GM19238 (cell line): ENCODE measurements around the gene SND1.

Source experiments
- DNase-seq: peaks from one replicate; pipeline ENCODE4 v3.0.0; 2011; ENCODE audit warnings: low spot score; ENCODE audit not compliant: insufficient read length

The SND1 gene

DNA sequence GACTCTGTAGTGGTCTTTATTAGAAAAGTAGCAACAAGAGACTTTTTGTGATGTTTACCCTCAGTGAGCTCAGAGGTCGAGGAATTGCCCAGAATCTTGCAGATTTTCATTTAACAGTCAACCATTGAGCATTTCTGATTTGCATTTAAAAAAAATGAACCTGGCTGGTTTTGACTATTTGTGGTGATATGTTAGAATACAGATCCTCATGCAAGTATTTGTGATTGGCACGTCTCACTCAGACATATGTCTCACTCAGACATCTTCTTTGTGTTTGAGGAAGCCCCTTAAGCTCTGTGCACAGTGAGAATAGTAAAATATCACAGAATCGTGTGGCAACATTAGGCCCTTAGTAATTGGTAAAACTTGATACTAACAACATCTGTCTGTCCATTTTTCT is 113.2 kb downstream of the SND1 start:
- DNase-seq, result no peak

DNA sequence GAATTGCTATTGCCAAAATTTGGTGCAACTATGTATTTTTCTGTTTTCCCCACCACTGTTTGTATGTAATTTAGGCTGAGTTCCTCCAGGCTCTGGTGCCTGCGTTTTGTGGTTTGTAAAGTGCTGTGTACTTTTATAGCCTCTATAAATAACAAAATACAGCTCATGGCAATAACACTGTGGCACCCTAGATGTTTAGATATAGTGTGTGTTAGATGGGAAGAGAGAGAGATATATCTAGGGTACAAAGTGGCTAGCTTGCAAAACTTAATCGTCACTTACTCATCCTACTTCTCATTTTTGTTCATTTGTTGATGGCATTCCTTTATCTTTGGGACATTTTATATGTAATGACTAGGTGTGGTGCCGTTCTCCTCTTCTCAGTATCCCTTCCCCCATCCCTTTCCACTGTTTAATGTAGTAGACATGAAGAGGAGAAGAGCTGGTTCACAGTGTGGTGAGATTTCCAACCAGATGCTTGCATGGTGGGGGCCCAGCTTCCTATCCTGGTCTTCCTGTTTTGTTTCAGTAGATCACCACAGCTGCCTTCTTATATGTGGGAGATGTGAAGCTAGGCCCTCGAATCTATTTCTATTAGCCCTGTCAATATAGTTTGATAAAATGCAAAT is 115.0 kb downstream of the SND1 start:
- no peak for DNase-seq

DNA sequence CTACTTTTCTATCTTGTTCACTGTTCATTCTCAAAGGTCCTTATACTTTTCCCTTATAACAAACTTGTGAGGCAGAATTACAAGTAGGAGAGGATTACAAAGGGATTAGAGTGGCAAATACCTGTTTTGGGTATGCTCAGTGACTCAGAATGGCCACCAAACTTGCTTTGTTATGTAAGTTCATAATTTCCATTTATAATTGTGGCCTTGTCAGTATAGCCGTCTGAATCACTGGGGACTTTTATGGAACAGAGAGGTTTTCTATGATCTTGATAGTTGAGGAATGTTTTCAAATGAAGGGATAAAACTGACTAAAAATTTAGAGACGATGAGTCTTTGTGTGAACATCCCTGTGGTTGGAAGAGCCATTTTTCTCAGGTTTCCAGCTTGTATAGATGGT is 116.2 kb downstream of the SND1 start:
- no peak for DNase-seq

DNA sequence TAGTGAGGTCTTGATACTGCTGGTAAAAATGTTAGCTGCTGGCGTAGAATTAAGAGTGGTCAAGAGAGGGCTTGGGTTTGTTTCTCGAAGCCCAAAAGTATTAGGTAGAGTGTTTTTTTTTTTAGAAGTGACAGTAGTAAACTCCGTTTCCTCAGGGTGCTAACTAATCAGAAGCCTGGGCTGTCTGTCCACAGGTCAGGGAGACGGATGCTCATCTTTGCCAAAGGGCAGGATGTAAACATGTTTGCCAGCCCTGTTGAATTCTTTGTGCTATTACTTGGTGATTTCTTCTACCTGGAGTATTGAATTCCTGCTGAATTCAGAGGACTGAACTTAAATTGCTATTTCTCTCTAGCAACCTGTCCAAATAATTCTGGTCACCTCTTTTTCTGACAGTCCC is 117.1 kb downstream of the SND1 start:
- no peak for DNase-seq

DNA sequence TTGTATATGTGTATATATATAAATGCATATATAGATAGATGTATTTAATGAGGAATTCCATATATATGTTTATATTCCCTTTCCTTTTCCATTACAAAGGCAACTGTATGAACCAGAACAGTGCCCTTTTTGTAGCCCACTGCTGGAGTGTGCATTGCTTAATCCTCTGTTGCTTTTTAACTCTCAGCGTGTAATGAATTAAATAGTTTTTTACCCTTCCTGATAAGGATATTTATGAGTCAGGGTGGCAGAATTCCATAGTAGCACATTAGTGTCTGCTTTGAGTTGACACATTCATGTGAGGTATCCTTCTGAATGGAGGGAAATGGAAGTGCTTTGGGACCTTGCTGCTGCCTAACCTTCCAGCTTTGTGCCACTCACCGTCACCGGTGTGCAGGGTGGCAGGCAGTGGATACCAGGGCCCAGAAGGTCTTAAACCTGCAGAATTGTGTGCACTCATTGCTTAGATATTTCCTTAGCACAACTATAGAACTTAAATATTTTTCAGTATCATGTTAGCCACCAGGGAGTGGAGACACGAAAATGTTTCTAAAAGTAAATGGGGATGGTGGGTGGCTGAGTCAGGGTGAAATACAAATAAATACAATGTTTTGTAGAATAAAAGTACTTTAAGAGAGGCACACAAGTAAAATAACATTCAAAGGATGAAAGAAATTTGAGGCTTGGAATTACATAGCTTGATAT is 117.9 kb downstream of the SND1 start:
- DNase-seq, result no peak

DNA sequence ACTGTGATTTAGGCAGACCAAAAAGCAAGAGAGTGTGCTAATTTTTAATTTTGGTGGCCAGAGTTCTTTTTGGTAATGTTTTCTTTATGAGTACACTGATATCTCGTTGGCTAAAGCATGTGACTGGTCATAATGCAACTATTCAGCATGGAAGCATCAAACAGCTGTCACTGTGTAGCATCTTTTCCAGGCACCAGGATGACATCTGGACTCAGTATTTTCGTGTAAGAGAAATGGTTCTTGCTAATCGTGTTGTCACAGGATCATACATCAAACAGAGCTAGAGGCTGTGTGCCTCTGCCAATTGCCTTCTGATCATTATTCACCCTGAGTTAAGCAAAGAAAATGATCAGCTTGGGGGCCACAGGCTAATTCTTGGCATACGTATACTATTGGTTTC is 118.9 kb downstream of the SND1 start:
- DNase-seq, result no peak

DNA sequence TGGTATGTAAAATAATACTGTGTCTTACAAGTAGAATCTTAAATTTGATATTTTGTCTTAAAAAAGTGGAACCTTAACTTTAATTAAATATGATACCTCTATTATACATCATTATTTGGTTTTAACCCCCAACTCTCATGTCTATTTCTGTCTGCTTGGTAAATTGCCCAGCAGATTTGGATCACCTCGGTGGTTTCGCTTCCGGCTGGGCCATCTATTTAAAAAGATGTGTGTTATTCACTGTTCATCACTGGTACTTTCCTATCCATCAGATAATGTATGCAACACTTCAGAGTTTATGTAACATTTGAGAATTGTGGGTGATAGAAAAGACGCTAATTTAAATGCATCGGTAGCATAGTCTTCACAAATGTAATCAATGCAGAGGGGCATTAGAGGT is 119.7 kb downstream of the SND1 start:
- no peak for DNase-seq

DNA sequence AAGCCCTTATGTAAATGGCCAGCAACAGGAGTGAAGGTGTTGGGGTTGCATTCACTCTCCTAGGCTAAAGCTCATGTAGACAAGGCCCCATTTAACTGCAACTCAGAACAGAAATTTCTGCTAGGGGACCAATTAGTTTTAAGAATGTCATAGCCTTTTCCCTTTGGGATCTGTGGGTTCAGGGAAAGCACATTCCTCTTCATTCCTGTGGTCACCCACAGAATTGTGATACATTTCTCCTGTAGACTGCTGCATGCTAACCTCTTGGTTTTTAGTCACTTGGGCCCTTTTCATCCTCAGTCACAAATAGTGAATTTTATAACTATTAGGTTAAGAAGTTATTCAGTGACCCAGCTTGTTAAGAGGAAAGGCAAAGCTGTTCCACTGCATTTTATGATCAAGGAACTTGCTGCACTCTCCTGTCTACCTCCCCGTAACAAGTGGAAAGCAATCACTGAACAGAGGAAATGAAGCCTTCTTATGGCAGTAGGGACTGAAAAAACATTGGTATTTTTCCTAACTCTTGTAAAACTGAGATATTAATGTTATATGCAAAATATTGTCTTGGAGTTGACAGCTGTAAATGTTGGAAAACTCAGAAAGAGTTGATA is 124.9 kb downstream of the SND1 start:
- DNase-seq, result no peak

DNA sequence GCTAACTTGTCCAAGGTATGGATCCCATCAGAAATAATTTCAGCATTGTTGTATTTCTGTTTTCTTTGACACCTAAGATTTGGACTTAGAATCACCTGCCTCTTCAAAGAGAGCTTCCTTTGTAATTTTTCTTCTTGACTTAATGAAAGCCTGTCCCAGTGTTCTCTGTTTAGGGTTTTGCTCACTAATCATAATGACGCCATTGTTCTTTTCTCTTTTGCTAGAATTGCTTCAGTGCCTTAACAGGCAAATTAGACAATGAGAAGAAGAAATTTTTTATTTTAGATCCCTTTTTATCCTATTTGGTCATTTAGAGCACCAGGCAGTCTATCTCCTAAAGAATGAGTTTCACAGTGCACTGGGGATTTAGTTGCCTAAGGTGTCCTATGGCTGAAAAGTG is 128.5 kb downstream of the SND1 start:
- DNase-seq, result no peak

DNA sequence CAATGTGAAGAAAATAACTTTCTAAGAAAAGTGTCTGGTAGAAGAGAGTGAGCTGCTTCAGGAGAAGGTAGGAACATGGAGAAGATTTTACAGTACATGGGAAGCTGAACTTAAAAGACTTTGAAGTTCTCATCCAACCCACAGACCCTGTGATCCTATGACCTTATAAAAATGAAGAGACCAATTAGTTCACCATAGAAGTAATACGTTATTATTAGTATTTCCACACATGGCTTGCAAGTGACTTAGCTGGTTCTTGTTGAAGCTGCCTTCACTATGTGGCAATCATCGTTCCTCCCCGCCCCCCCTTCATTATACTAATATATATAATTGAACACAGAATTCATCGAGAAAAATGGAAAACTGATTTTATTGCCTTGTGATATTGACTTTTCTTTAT is 129.1 kb downstream of the SND1 start:
- DNase-seq, result no peak

DNA sequence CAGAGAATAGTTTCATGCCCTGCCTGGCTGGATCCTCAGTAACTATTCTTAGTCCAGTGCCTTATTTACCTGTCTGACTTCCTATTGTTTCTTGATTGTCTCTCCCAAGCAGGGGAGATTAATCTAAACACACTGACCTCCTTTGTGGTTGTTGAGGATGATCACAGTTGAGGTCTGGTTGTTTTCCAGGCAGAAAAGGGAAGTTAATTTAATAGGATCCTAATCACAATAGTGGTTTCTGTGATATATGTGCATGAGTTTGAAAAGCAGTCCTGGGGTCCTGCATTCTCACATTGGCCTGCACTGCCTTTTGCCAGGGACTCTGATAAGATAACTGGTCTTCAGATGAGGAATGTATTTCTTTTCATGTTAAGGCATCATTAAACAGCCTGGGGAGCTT is 130.1 kb downstream of the SND1 start:
- DNase-seq, result no peak

DNA sequence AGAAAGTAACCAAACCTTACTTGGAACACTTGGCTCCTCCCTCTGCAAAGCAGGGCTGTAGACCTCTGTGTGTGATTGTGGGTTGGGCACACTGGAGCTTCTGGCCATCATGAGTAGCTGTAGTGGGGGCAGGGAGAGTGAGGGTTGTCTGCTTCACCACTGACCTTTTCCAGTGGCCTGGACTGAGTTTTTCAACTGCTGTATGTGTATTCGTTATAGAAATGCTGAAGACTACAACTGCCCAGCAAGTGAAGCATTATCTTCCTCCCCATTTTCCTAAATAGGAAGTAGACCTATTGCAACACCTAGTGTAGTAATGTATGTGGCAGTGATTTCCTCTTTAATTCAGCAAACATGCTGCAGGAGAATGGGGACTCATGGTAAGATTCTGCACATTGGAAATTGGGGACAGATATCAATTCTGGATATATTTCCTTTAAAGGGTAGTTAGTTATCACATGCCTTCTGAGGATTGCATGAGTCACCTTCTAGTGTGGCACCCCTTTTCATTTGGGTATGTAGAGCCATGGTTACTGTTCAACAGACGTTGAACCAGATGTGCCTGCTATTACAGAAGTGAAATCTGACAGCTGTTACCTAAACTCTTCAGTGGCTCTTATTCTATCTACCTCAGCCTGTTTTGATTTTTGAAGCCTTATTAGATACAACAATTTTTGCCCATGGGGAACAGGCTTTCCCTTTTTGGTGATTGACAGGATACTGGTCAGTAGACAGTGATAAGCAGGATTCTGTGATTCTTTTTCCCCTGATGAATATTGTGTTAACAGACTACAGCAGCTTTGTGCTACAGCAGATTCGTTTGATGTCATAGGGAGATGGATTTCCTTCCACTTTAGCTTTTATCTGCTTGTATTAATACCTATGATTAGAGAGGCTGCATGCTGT is 130.9 kb downstream of the SND1 start:
- DNase-seq, result no peak

DNA sequence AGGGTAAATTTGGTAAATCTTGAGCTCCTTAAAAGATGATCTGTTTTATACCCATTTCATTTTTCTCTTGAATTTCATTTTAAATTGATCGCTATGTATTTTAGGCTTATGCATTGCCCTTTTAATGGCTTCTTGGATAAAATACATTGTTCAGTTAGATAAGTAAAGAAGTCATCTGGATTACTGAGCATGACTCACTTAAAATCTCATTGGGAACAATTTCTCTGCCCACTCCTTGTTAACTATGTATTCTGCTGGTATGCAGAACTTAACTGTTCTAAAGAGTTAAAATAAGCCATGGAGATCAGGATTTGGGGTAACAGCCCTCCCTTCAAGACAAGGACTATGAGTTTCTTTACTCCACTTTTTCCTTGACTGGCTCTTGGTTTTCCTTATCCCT is 134.2 kb downstream of the SND1 start:
- DNase-seq, result no peak

DNA sequence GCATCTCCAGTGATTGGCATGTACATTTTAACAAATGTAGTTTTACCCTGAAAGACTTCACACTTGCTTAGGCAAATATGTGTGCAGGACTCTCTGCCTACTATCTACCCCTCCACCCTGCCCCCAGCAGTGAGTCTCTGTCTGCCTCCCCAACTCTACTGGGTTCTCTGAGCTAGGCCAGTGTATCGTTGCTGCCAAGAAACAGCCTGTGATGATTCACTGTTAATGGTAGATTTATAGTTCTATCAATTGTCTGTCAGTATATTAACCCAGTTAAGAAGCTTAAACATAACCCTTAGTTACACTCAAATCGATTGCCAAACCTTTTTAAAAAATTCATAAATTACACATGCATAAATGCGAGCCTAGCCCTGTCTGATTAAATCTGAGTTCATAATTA is 137.0 kb downstream of the SND1 start:
- DNase-seq, result no peak

DNA sequence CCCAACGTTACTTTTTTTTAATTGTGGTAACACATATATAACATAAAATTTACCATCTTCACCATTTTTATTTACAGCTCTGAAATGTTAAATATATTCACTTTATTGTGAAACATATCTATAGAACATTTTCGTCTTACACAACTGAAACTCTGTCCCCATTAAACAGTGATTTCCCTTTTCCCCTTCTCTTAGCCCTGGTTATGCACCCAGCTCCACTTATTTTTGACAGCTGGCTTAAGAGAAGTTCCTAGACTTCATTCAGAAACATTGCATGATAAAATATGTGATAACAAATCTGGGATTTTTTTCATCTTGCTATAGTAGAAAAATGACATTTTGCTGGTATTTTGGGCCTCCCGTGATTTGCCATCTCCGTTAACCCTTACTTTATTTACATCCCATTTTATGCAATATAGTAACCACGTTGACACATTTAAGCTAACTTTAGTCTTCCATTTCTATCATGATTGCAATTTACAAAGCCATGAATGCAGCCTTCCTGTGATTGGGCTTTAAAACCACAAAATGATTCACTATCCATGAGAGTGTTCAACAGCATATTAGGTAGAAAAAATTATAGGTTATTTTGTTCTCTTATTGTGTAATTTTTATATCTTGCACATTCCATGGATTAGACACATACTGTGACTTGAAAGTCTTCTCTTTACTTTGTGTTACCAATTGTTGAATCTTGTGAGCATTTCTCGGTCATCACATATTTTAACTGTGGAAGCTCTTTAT is 139.6 kb downstream of the SND1 start:
- DNase-seq, result no peak

DNA sequence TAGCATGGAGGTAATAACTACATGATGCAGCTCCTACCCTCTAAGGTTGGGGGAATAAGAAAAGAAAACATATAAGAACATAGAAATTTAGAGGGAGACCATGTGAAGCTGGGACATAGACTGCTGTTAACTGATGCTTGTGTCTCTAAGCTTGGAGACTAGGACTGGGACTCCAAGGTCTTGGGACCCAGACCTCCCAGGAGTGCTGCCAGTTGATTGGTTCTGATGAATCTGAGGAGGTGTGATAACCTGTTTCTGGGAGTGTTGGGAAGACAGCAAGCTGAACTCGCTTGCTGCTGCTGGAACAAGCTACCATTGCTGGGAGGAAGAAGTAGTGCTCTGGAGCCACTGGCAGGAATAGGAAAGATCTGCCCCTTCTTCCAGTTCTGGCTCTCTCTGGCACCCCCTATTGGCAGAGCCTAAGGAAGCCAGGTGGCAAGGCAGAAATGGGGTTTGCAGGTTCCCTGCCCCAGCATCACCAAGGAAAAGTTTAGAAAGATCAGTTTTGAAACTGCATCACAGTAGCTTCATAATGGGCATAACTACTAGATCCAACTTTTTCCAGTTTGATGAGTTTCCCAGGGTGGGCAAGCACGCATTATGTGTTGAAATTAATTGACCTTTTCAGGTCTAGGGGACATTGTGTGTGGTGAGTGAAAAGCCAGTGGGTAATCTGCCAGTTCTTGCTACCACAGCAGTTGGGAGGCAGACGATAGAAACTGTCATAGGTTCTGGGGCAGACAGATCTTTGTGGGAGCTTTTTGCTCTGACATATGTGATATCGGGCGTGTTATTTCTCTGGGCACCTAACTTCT is 140.7 kb downstream of the SND1 start:
- DNase-seq, result no peak

DNA sequence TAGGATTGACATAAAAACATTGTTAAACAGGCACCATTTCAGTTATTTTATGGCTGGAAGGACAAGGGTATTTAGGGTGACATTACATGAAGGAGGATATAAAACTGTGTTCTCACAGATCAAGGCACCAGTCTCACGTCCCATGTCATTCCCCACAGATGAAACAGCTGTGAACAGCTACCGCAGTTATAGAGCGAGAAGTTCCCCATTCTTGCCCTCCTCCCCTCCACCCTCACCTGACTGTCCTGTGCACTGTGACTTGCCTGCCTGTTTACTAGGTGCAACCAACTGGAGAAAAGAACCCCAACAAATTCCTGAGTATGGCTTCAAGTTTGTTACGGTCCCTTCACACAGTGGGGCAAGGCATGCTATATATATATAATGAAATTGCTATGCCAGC is 141.6 kb downstream of the SND1 start:
- DNase-seq, result no peak

DNA sequence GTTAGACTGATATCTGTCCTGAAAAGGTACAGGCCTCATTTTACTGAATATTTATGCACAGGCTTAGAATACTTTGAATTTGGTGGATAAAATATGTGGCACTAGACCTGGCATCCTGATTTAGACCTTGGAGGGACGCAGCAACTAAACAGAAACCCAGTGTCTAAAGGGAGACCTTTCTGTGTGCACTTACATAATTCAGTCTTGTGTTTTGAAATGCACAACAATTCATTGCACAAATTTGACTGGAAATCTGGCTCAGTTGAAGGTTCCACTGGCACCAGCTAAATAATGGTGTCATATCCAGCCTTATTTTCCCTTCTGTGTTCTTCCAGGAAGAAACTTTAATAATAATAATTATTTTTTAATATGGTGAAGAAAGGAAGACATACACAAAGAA is 142.1 kb downstream of the SND1 start:
- DNase-seq, result no peak

DNA sequence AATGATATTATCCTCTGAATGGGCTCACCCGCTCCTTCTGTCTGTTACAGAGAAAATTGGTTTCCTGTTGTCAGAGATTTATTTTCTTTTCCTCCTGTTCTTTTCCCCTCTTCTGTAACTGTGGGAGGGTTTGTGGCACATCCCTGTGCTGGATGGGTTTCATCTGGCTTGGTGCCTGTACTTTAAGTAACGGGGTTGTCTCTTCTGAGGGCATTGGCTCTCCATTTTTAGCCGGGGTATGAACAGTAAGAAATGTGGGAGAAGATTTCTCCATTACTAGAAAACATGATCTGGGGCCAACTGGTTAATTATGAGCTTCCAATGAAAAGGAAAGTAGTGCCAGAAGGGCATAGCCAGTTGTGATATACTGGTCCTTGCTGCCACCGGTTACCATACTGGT is 142.6 kb downstream of the SND1 start:
- DNase-seq, result no peak

DNA sequence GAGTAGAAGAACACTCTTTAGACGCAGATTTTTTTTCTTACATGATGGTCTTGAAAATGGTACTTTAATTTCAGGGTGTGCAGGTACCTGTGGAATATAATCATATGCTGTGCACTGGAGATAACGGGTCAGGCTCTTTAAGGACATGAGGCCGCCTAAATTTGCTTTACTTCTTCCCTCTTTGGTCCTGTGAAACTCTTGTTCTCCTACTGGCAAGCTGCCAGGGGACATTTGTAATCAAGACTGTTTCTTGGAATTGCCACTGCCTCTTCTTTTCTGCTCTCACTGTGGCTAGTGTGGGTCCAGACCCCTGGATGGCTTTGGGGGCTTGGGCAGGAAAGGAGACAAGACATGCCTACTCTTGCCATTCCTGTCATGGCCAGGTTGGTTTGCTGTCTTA is 146.0 kb downstream of the SND1 start:
- no peak for DNase-seq
